Neural progenitor cell (in vitro differentiated cells): ENCODE data around the gene GPR68. TPM values are rescaled to one million over a fixed set of nuclear protein-coding genes. Genes with fewer than 3 reads are reported as not detected.

Source experiments
- DNase-seq: peaks from one replicate; pipeline ENCODE4 v3.0.0-alpha.2; 2016; ENCODE audit warnings: low spot score
- H2AFZ ChIP-seq: fragments of 200-600 bp; sonication (generic); replicated peaks from 2 replicates; pipeline ENCODE4 v1.6.1; 2016; ENCODE audit warnings: antibody characterized with exemption
- H3F3A ChIP-seq: fragments of 200-600 bp; sonication (generic); 2 replicates; pipeline ENCODE4 v1.6.1; 2016; ENCODE audit warnings: antibody characterized with exemption, low read depth
- H3K27ac ChIP-seq: fragments of 200-600 bp; sonication (generic); 2 replicates; pipeline ENCODE4 v1.5.1; 2016; ENCODE audit warnings: mild to moderate bottlenecking
- H3K27me3 ChIP-seq: fragments of 200-600 bp; sonication (generic); 2 replicates; pipeline ENCODE4 v1.6.1; 2016; ENCODE audit warnings: mild to moderate bottlenecking, moderate library complexity
- H3K36me3 ChIP-seq: fragments of 200-600 bp; sonication (generic); 2 replicates; pipeline ENCODE4 v1.5.1; 2016
- H3K4me1 ChIP-seq: fragments of 200-600 bp; sonication (generic); 2 replicates; pipeline ENCODE4 v1.6.1; 2016; ENCODE audit warnings: mixed run types
- H3K4me2 ChIP-seq: fragments of 200-600 bp; sonication (generic); 2 replicates; pipeline ENCODE4 v1.6.1; 2016
- H3K4me3 ChIP-seq: fragments of 200-600 bp; sonication (generic); 2 replicates; pipeline ENCODE4 v1.5.1; 2016
- H3K79me2 ChIP-seq: fragments of 200-600 bp; sonication (generic); 2 replicates; pipeline ENCODE4 v1.6.1; 2016; ENCODE audit warnings: low read depth
- H3K9ac ChIP-seq: fragments of 200-600 bp; sonication (generic); 2 replicates; pipeline ENCODE4 v1.6.1; 2016
- H3K9me3 ChIP-seq: fragments of 200-600 bp; sonication (generic); 2 replicates; pipeline ENCODE4 v1.5.1; 2016; ENCODE audit warnings: low read depth
- H4K20me1 ChIP-seq: fragments of 200-600 bp; sonication (generic); 2 replicates; pipeline ENCODE4 v1.6.1; 2016; ENCODE audit warnings: low read depth
- H3K27ac Mint-ChIP-seq: 3 replicates; pipeline ENCODE4 v1.8.0; 2021; ENCODE audit warnings: mixed read lengths
- H3K27me3 Mint-ChIP-seq: 2 replicates; pipeline ENCODE4 v1.8.0; 2022; ENCODE audit warnings: low read depth, mild to moderate bottlenecking, inconsistent platforms, moderate library complexity, mixed read lengths; ENCODE audit not compliant: insufficient read depth
- H3K36me3 Mint-ChIP-seq: 3 replicates; pipeline ENCODE4 v1.8.0; 2021; ENCODE audit warnings: mixed read lengths
- H3K4me1 Mint-ChIP-seq: 3 replicates; pipeline ENCODE4 v1.8.0; 2021; ENCODE audit warnings: mixed read lengths
- H3K4me3 Mint-ChIP-seq: 3 replicates; pipeline ENCODE4 v1.8.0; 2021; ENCODE audit warnings: mild to moderate bottlenecking, moderate library complexity, mixed read lengths
- H3K9me3 Mint-ChIP-seq: 3 replicates; pipeline ENCODE4 v1.8.0; 2020; ENCODE audit warnings: mixed read lengths
- CTCF ChIP-seq: fragments of 200-600 bp; sonication (generic); IDR thresholded peaks from 2 replicates; pipeline ENCODE4 v1.5.1; 2017; ENCODE audit warnings: antibody characterized with exemption, mild to moderate bottlenecking
- EZH2 ChIP-seq: fragments of 200-600 bp; sonication (generic); IDR thresholded peaks from 2 replicates; pipeline ENCODE4 v1.6.1; 2017; ENCODE audit warnings: antibody characterized with exemption, mild to moderate bottlenecking, moderate library complexity
- EZH2phosphoT487 ChIP-seq: fragments of 200-600 bp; sonication (generic); IDR thresholded peaks from 2 replicates; pipeline ENCODE4 v1.6.1; 2017; ENCODE audit warnings: antibody characterized with exemption
- total RNA-seq: library from RNA; depleted of rRNA; stranded (reverse); fragments of >200 nt; gene quantifications from 2 replicates; pipeline ENCODE4 v1.2.3, GENCODE V29; 2015; ENCODE audit warnings: low replicate concordance

The GPR68 gene
- total RNA-seq, 1 donor from 2014 or later = not detected

- Histone ChIP-seq H3K27ac (no peak overlapping the region), H3K27me3 (no peaks in the 10 kb centered on the region), H3K9ac (no peak overlapping the region), H3K9me3 (no peaks in the 10 kb centered on the region), H3K4me2 (no peak overlapping the region), H3K4me3 (no peak overlapping the region), H3K4me1 (no peaks in the 10 kb centered on the region), H3F3A (peaks cover 16% of the 10 kb centered on the region), H3K79me2 (no peaks in the 10 kb centered on the region), H2AFZ (no peak overlapping the region), H3K36me3 (no peaks in the 10 kb centered on the region), H4K20me1 (no peaks in the 10 kb centered on the region)
- H3K4me1 Mint-ChIP-seq = no peaks in the 10 kb centered on the region
- TF ChIP-seq EZH2phosphoT487 (no peak), EZH2 (no peak), CTCF (no peak)
- no peaks in the 10 kb centered on the region for H3K27me3 Mint-ChIP-seq
- H3K36me3 Mint-ChIP-seq = peaks cover 23% of the 10 kb centered on the region
- H3K4me3 Mint-ChIP-seq = no peak overlapping the region
- H3K27ac Mint-ChIP-seq = no peak overlapping the region
- no peak for DNase-seq
- no peaks in the 10 kb centered on the region for H3K9me3 Mint-ChIP-seq
These were observed 38.6 kb upstream of the GPR68 start for GRCh38 chr14:91282954-91283645.

- no peak overlapping the region for H3K9ac ChIP-seq
- no peaks in the 10 kb centered on the region for H3K9me3 ChIP-seq
- no peaks in the 10 kb centered on the region for H3K4me1 ChIP-seq
- H3K4me2 ChIP-seq = no peak overlapping the region
- no peak overlapping the region for H2AFZ ChIP-seq
- Mint-ChIP-seq H3K4me3 (no peak overlapping the region), H3K9me3 (no peaks in the 10 kb centered on the region), H3K36me3 (peaks cover 30% of the 10 kb centered on the region), H3K27me3 (no peaks in the 10 kb centered on the region), H3K4me1 (no peaks in the 10 kb centered on the region), H3K27ac (no peak overlapping the region)
- no peaks in the 10 kb centered on the region for H3K79me2 ChIP-seq
- TF ChIP-seq EZH2phosphoT487 (no peak), CTCF (no peak), EZH2 (no peak)
- no peaks in the 10 kb centered on the region for H3K27me3 ChIP-seq
- DNase-seq = no peak
- no peak overlapping the region for H3K27ac ChIP-seq
- no peak overlapping the region for H3K4me3 ChIP-seq
- peaks cover 9% of the 10 kb centered on the region for H3F3A ChIP-seq
- no peaks in the 10 kb centered on the region for H4K20me1 ChIP-seq
- H3K36me3 ChIP-seq = no peaks in the 10 kb centered on the region
These were observed 36.8 kb upstream of the GPR68 start for GRCh38 chr14:91281346-91281745.

GRCh38 chr14:91280129-91280528 is 35.6 kb upstream of the GPR68 start:
- H3K36me3 ChIP-seq = no peaks in the 10 kb centered on the region
- DNase-seq = no peak
- no peaks in the 10 kb centered on the region for H3K27me3 Mint-ChIP-seq
- H3K79me2 ChIP-seq = no peaks in the 10 kb centered on the region
- no peaks in the 10 kb centered on the region for H3K4me1 ChIP-seq
- H3K4me3 ChIP-seq = no peak overlapping the region
- TF ChIP-seq EZH2 (no peak), EZH2phosphoT487 (no peak), CTCF (no peak)
- peaks cover 32% of the 10 kb centered on the region for H3K36me3 Mint-ChIP-seq
- H3K27ac ChIP-seq = no peak overlapping the region
- H3K4me1 Mint-ChIP-seq = no peaks in the 10 kb centered on the region
- no peak overlapping the region for H2AFZ ChIP-seq
- H4K20me1 ChIP-seq = no peaks in the 10 kb centered on the region
- H3F3A ChIP-seq = no peaks in the 10 kb centered on the region
- no peak overlapping the region for H3K4me3 Mint-ChIP-seq
- no peaks in the 10 kb centered on the region for H3K27me3 ChIP-seq
- no peak overlapping the region for H3K9ac ChIP-seq
- H3K9me3 Mint-ChIP-seq = no peaks in the 10 kb centered on the region
- no peak overlapping the region for H3K4me2 ChIP-seq
- H3K9me3 ChIP-seq = no peaks in the 10 kb centered on the region
- no peak overlapping the region for H3K27ac Mint-ChIP-seq
